ENCODE data around the gene ZFAND3.
"Not testable (repeated sequence)": the region's sequence is repeated elsewhere in the genome, so short reads cannot be mapped to it uniquely, and the experiment has no call there.

Gene ZFAND3

GRCh38 chr6:38100380-38100779 lies 280.9 kb downstream of the ZFAND3 start:
- DNase-seq = no peak

- DNase-seq = no peak
These were observed 284.4 kb downstream of the ZFAND3 start for GRCh38 chr6:38103921-38104320.

- no peak for DNase-seq
These were observed 285.5 kb downstream of the ZFAND3 start for GRCh38 chr6:38105066-38105465.

GRCh38 chr6:38107073-38107472 lies 287.5 kb downstream of the ZFAND3 start:
- no peak for DNase-seq

GRCh38 chr6:38110481-38110971 lies 291.0 kb downstream of the ZFAND3 start:
- DNase-seq = no peak

GRCh38 chr6:38112181-38112580 lies 292.7 kb downstream of the ZFAND3 start:
- DNase-seq = no peak

GRCh38 chr6:38113825-38114576 lies 294.5 kb downstream of the ZFAND3 start:
- DNase-seq = no peak

- DNase-seq = no peak
These were observed 295.6 kb downstream of the ZFAND3 start for GRCh38 chr6:38114976-38115625.

- DNase-seq = no peak
These were observed 296.1 kb downstream of the ZFAND3 start for GRCh38 chr6:38115626-38116008.

- no peak for DNase-seq
These were observed 296.7 kb downstream of the ZFAND3 start for GRCh38 chr6:38116248-38116647.

GRCh38 chr6:38117281-38117680 lies 297.8 kb downstream of the ZFAND3 start:
- DNase-seq = no peak

- DNase-seq = no peak
These were observed 299.4 kb downstream of the ZFAND3 start for GRCh38 chr6:38118791-38119365.

GRCh38 chr6:38119516-38119915 lies 300.0 kb downstream of the ZFAND3 start:
- no peak for DNase-seq

- DNase-seq = not testable (repeated sequence)
These were observed 304.8 kb downstream of the ZFAND3 start for GRCh38 chr6:38124224-38124926.

GRCh38 chr6:38127284-38127683 lies 307.8 kb downstream of the ZFAND3 start:
- no peak for DNase-seq

- no peak for DNase-seq
These were observed 312.0 kb downstream of the ZFAND3 start for GRCh38 chr6:38131527-38131965.

GRCh38 chr6:38133932-38134703 lies 314.6 kb downstream of the ZFAND3 start:
- no peak for DNase-seq

GRCh38 chr6:38134704-38135088 lies 315.2 kb downstream of the ZFAND3 start:
- no peak for DNase-seq

GRCh38 chr6:38136547-38136946 lies 317.0 kb downstream of the ZFAND3 start:
- no peak for DNase-seq

GRCh38 chr6:38137608-38138265 lies 318.2 kb downstream of the ZFAND3 start:
- DNase-seq = no peak

GRCh38 chr6:38138374-38138773 lies 318.8 kb downstream of the ZFAND3 start:
- no peak for DNase-seq

- DNase-seq = no peak
These were observed 321.6 kb downstream of the ZFAND3 start for GRCh38 chr6:38141085-38141484.

Measured in activated effector memory CD4-positive, alpha-beta T cell treated with anti-CD3 and anti-CD28 coated beads, Interleukin-2, amount 50 U/mL, for 16 hours (primary cell).